GM15510 (cell line): ENCODE results near the gene PHKB.
A peak's percentile ranks its signal among the peaks of the same experiment; 100 is the strongest.

Experiments used
- POLR2A ChIP-seq: IDR thresholded peaks from 3 replicates; pipeline ENCODE4 v1.6.1; 2011; ENCODE audit warnings: borderline replicate concordance; ENCODE audit not compliant: insufficient read length; ENCODE audit errors: extremely low read depth

PHKB gene

GRCh38 chr16:47460711-47461597, at the start of gene PHKB, which contains the start of gene ITFG1:
PHKB (plus strand) TSS chr16:47461331; CDS start chr16:47461351, 20 bp downstream.
ITFG1 (minus strand) TSS chr16:47461063; CDS start chr16:47461045, 18 bp downstream.
- TF ChIP-seq POLR2A = peak; percentile 83

DNA sequence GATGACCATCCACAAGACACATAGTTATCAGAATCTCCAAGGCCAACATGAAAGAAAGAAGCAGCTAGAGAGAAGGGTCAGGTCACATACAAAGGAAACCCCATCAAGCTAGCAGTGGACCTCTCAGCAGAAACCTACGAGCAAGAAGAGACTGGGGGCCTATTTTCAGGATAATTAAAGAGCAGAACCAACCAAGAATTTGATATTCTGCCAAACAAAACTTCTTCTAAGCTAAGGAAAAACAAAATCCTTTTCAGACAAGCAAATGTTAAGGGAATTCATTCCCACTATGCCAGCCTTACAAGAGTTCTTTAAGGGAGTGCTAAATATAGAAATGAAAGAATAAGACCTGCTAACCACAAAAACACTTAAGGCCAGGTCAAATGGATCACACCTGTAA, 48.1 kb upstream of the PHKB start:
- no peak for TF ChIP-seq POLR2A

- no peak for TF ChIP-seq POLR2A
These were observed 44.3 kb upstream of the PHKB start for GRCh38 chr16:47416869-47417268.

DNA sequence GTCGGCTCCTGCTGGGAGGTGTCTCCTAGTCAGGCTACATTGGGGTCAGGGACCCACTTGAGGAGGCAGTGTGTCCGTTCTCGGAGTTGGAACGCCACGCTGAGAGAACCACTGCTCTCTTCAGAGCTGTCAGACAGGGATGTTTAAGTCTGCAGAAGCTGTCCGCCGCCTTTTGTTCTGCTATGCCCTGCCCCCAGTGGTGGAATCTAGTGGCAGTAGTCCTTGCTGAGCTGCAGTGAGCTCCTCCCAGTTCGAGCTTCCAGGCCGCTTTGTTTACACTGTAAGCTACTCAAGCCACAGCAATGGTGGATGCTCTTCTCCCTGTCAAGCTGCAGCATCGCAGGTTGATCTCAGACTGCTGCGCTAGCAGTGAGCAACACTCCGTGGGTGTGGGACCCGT, 36.3 kb upstream of the PHKB start:
- TF ChIP-seq POLR2A = no peak

GRCh38 chr16:47426806-47427205, 34.3 kb upstream of the PHKB start:
- TF ChIP-seq POLR2A = no peak

DNA sequence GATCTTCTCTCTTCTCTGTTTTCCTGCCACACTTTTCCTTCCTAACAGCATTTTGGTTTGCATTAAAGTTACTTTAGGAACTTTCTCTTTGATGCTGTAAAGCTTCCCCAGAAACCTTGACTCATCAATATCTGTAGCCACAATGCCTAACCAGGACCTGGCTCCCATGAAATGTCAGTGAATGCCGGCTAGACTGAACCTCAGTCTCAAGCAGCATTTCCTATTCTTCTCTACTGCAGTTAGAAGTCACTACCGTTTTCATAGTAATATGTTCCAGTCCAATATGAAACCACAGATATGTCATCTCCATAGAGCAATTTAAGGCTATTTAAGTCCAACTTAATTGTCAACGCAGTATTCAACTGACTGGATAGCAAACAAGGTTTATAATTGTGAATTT, 29.2 kb upstream of the PHKB start:
- TF ChIP-seq POLR2A = no peak

DNA sequence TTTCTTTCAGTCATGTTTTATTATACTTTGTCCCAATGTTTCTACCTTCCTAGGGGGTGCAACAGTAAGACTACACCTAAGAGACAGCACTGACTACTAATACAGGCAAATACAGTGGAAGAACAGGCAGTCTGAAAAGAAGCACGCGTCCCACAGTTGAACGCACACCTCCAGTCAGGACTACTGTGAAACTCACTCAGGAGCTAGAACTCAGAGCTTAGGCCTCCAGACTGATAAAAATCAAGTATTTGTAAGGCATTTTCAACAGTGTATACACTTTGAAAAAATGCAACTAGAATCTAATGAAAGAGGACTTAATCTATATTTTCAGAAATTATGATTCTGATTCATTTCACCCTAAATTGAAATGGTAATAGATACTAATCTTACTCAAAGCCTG, 14.7 kb upstream of the PHKB start:
- no peak for TF ChIP-seq POLR2A

DNA sequence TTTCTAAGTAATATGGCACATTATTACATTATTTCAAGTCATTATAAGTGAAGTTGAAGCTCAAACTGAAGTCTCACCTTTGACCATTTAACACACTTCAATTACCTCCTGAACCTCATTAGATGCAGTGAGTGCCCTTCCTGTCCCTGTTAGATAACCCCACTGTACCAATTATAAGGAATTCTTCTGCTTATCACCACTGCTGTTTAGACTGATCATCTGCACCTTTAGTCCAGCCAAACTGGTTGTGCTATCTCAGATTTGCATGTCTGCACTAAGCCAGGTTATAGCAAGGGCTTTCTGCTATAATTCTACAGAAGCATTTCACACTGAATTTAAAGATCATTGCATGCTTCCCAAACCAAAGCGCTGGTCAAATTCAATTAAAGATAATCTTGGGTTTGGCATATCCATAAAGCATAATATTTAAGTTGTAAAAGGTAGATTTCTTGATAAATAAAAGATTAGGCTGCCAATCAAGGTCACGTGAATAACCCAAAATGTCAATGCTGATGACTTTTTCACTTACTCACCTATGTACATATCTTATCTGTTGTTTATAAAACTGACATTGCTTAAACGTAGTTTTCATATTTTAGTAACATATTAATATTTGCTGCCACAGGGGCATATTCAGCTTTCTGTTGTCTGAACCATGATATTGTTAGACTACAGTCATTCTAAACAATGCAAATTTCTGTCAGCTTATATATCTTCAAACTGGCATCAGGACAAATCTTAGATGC, 12.1 kb upstream of the PHKB start:
- no peak for TF ChIP-seq POLR2A

- no peak for TF ChIP-seq POLR2A
These were observed 11.3 kb upstream of the PHKB start for GRCh38 chr16:47449788-47450187.

DNA sequence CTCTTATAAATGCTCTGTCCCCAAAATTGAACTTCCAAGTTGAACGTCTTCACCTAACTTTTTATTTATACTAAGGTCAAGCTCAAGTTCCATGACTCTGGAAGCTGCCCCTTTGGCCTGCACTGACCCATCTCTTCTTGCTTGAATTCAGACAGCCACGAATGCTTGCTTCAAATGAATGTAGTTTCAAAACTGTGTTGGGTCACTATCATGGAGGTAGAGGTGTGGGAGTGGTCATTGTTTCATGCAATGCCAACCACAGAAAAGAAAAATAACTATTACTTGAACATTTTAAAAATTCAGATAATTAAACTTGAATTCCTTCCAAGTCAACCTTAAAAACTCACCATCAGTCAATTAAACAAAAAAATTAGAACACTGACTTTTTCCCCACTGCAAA, 2.8 kb upstream of the PHKB start:
- TF ChIP-seq POLR2A = no peak

DNA sequence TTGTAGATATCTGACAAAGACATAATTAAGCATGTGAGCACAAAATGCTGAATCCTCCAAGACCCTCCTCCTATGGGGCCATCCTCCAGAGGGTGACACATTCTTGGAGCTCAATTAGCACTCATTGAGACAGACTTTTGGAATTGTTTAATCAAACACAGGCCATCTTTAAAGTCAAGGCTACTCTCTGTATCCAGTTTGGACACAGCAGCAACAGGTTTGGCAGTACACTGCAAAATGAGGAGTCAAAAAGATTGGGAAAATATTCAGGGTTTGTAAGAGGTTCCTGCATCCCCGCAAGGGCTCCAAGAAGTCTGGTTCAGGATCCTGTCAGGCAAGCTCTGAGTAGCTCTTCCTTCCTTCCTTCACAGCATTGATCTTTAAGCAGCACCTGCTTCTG, 1.5 kb upstream of the PHKB start:
- no peak for TF ChIP-seq POLR2A

DNA sequence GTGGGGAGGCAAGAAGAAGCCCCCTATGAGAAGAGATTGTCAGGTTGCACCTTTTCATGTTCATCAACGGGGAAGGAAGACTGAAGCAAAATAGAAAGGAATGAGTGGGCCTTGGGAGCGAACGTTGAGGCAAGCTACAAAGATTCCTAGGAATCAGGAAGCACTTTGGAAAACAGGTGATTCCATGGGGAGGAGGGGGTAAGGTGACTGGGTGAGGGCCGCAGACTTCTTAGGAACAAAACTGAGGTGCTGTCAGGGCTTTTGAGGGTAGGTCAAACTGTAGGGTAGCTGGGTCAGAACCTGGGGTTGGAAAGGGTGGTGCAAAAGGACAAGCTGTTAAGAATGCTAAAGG, 796 bp upstream of the PHKB start:
- no peak for TF ChIP-seq POLR2A

GRCh38 chr16:47461598-47462266, 601 bp downstream of the PHKB start:
- no peak for TF ChIP-seq POLR2A

DNA sequence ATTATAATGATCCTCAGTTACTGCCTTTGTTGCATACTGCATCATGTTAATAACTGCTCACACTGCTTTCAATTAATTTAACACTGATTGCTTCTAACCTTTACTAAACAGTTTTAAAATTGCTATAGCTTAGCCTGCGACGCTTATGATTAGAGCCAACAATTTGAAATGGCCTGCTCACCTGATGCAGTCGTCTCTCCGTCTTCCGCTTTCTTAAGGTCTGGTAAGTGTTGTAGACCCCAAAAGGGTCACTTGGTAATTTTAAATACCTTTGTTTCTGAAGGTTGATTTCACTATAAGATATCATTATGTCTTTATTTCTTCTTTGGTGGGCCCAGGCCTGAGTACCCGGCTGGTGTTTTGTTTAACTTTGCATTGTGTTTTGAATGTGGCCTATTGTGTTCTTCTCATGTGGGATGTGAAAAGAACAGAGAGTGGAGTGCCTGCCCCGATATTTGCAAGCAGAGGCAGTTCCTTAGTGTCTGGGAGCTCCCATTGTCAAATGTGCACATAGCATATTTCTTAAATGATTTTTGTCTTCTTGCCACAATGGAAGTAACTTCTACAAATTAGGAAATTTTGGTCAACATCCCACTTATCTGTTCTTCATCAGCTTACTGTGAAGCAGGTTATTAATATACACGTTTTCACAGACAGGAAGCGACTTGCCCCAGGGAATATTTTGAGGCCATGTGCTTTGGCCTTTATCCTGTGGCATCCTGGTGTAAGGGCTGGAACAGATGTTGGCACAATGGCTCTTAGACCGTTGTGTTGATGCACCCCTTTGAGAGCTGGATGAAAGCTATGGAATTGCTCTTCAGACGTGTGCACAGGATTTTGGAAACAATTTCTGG, 2.9 kb downstream of the PHKB start:
- TF ChIP-seq POLR2A = no peak
